ENCODE measurements around the gene CTNNA1.
"Not testable (repeated sequence)": the region's sequence is repeated elsewhere in the genome, so short reads cannot be mapped to it uniquely, and the experiment has no call there.

The CTNNA1 gene

GRCh38 chr5:138752951-138753793, at the start of gene CTNNA1:
Gene CTNNA1, plus strand, starts transcription at chr5:138753425. Its CDS starts 28,500 bp downstream, at chr5:138781925.
- FAIRE-seq, result no peak

- FAIRE-seq, result not testable (repeated sequence)
These were observed 49.4 kb upstream of the CTNNA1 start for GRCh38 chr5:138703777-138704176.

GRCh38 chr5:138705007-138705406, 48.2 kb upstream of the CTNNA1 start:
- no peak for FAIRE-seq

GRCh38 chr5:138705567-138705966, 47.7 kb upstream of the CTNNA1 start:
- FAIRE-seq, result no peak

GRCh38 chr5:138706655-138707480, 46.4 kb upstream of the CTNNA1 start:
- no peak for FAIRE-seq

- FAIRE-seq, result no peak
These were observed 44.4 kb upstream of the CTNNA1 start for GRCh38 chr5:138708791-138709190.

GRCh38 chr5:138709202-138709601, 44.0 kb upstream of the CTNNA1 start:
- FAIRE-seq, result no peak

GRCh38 chr5:138711087-138711486, 42.1 kb upstream of the CTNNA1 start:
- no peak for FAIRE-seq

- no peak for FAIRE-seq
These were observed 41.4 kb upstream of the CTNNA1 start for GRCh38 chr5:138711811-138712210.

GRCh38 chr5:138712324-138712723, 40.9 kb upstream of the CTNNA1 start:
- FAIRE-seq, result no peak

GRCh38 chr5:138712791-138713190, 40.4 kb upstream of the CTNNA1 start:
- no peak for FAIRE-seq

GRCh38 chr5:138713247-138713646, 40.0 kb upstream of the CTNNA1 start:
- peak; percentile 56 for FAIRE-seq

GRCh38 chr5:138714694-138715093, 38.5 kb upstream of the CTNNA1 start:
- no peak for FAIRE-seq

GRCh38 chr5:138715931-138716432, 37.2 kb upstream of the CTNNA1 start:
- FAIRE-seq, result not testable (repeated sequence)

GRCh38 chr5:138716456-138716924, 36.7 kb upstream of the CTNNA1 start:
- FAIRE-seq, result no peak

- FAIRE-seq, result no peak
These were observed 35.8 kb upstream of the CTNNA1 start for GRCh38 chr5:138717399-138717798.

- no peak for FAIRE-seq
These were observed 33.4 kb upstream of the CTNNA1 start for GRCh38 chr5:138719811-138720210.

GRCh38 chr5:138720840-138721239, 32.4 kb upstream of the CTNNA1 start:
- FAIRE-seq, result no peak

GRCh38 chr5:138721979-138722378, 31.2 kb upstream of the CTNNA1 start:
- FAIRE-seq, result no peak

- FAIRE-seq, result no peak
These were observed 30.6 kb upstream of the CTNNA1 start for GRCh38 chr5:138722544-138723177.

GRCh38 chr5:138724470-138725146, 28.6 kb upstream of the CTNNA1 start:
- no peak for FAIRE-seq

- FAIRE-seq, result no peak
These were observed 27.9 kb upstream of the CTNNA1 start for GRCh38 chr5:138725153-138725817.

All from A204.1 (cell line).